ENCODE results near the gene USP31. TPM values are rescaled to one million over a fixed set of nuclear protein-coding genes. Genes with fewer than 3 reads are reported as not detected.

The USP31 gene
- total and polyA plus RNA-seq, 2 experiments from 2014 or later, result 5.1 to 7.1 TPM

DNA sequence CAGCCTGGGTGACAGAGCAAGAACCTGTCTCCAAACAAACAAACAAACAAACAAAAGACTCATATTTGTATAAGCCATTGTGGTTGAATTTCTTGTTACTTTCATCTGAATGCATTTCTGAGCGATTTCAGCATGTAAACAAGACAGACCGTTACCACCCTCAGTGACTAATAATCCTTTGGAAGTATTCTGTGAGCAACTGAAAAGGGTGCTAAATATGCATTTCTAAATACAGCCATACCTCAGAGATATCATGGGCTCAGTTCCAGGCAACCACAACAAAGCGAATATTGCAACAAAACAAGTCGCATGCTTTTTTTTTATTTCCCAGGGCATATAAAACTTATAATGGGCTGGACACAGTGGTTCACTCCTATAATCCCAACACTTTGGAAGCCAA, 109.0 kb downstream of the USP31 start:
- TF ChIP-seq CTCF (IDR thresholded peaks at IDR 0.05; ENCODE audit: low read depth, low read length), result no peak

DNA sequence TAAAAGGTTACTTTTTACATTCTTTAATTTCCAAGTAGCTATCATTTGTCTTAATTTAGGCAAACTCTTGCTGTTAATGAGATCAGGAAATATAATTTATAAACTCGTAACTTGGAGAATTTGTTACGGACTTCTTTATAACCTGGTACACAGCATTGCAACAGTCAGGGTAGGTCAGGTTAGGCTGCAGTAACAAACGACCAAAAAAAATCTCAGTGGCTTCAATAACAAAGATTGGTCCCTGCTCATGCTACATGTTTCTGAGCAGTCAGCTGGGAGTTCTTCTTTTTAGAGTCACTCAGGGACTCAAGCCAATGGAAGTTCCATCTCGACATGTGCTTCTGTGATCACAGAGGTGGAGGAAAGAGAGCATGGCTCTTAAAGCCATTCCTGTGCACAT, 110.1 kb downstream of the USP31 start:
- H3K4me3 ChIP-seq, result no peak overlapping the region
- no peak for DNase-seq (ENCODE audit: low read depth in 1 of 2, low spot score in 1 of 2)
- H3K4me1 ChIP-seq (ENCODE audit: low read depth), result no peaks in the 10 kb centered on the region
- no peaks in the 10 kb centered on the region for H3K9me3 ChIP-seq (ENCODE audit: low read depth)
- H3K27me3 ChIP-seq, result no peaks in the 10 kb centered on the region
- H3K36me3 ChIP-seq, result no peaks in the 10 kb centered on the region
- no peak overlapping the region for H3K27ac ChIP-seq
- TF ChIP-seq CTCF (IDR thresholded peaks at IDR 0.05; ENCODE audit: low read depth, low read length), result no peak

More for the DNA sequence above, 109.0 kb downstream of the USP31 start:
- Histone ChIP-seq H3K27me3 (no peaks in the 10 kb centered on the region), H3K4me1 (ENCODE audit: low read depth) (no peaks in the 10 kb centered on the region), H3K27ac (no peak overlapping the region), H3K9me3 (ENCODE audit: low read depth) (no peaks in the 10 kb centered on the region), H3K36me3 (no peaks in the 10 kb centered on the region), H3K4me3 (no peak overlapping the region)
- no peak for DNase-seq (ENCODE audit: low read depth in 1 of 2, low spot score in 1 of 2)

DNA sequence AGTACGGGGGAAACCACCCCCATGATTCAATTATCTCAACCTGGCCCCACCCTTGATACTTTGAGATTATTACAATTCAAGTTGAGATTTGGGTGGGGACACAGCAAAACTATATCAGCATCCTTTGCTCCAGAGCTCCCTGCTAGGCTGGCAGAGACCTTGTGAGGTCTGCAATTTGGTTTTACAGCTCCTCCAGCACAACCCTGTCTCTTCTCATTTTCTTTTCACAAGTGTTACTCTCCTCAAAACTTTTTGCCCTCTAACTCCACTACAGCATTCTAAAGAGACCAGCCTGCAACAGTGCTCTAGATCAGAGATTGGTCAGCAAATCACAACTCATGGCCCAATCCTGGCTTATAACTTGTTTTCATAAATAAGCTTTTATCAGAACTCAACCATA, 114.0 kb downstream of the USP31 start:
- TF ChIP-seq CTCF (IDR thresholded peaks at IDR 0.05; ENCODE audit: low read depth, low read length), result no peak
- no peak overlapping the region for H3K4me3 ChIP-seq
- no peak for DNase-seq (ENCODE audit: low read depth in 1 of 2, low spot score in 1 of 2)

GRCh38 chr16:23031508-23032098, 117.6 kb downstream of the USP31 start:
- no peak for TF ChIP-seq CTCF (IDR thresholded peaks at IDR 0.05; ENCODE audit: low read depth, low read length)
- DNase-seq (ENCODE audit: low read depth in 1 of 2, low spot score in 1 of 2), result peak in 1 of 2 donors; percentile 4
- no peak overlapping the region for H3K27ac ChIP-seq

More for the DNA sequence above, 114.0 kb downstream of the USP31 start:
- no peaks in the 10 kb centered on the region for H3K9me3 ChIP-seq (ENCODE audit: low read depth)
- no peaks in the 10 kb centered on the region for H3K4me1 ChIP-seq (ENCODE audit: low read depth)
- no peaks in the 10 kb centered on the region for H3K27me3 ChIP-seq
- H3K27ac ChIP-seq, result no peak overlapping the region
- no peaks in the 10 kb centered on the region for H3K36me3 ChIP-seq

DNA sequence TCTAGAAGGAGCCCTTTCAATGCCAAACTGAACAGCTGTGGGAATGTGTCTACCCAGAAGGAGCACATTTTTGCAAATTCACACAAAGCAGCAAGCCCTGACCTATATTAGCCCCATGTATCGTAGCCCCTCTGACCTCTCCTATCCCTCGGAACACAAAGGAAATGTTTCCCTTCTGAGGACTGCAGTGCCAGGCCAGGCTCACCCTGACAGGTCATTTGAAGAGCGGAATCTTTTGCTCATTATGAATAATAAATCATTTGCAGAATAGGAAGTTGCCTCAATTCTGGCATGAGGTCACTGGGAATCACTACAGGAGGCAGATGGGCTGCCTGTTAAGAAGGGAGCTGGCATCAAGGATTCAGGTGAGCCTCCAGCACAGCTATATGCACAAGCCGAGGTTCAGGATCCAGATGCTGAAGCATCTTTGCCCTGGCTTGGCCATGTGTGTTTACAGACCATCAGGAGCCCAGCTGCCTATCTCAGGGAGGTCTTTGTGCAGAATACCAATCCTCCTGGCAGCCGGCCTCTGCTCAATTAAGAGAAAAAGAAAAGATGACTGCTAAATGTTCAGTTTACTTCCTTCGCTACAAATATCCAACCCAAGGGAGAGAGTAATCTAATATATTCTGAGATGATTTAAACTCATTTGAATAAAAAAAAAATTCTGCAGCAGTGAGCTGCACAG, 119.4 kb downstream of the USP31 start:
- Histone ChIP-seq H3K27ac (no peak overlapping the region), H3K36me3 (no peaks in the 10 kb centered on the region), H3K4me1 (ENCODE audit: low read depth) (no peaks in the 10 kb centered on the region), H3K27me3 (no peaks in the 10 kb centered on the region), H3K9me3 (ENCODE audit: low read depth) (no peaks in the 10 kb centered on the region), H3K4me3 (no peak overlapping the region)
- no peak for DNase-seq (ENCODE audit: low read depth in 1 of 2, low spot score in 1 of 2)
- TF ChIP-seq CTCF (IDR thresholded peaks at IDR 0.05; ENCODE audit: low read depth, low read length), result no peak

More at GRCh38 chr16:23031508-23032098, 117.6 kb downstream of the USP31 start:
- Histone ChIP-seq H3K9me3 (ENCODE audit: low read depth) (no peaks in the 10 kb centered on the region), H3K36me3 (no peaks in the 10 kb centered on the region), H3K27me3 (no peaks in the 10 kb centered on the region), H3K4me1 (ENCODE audit: low read depth) (no peaks in the 10 kb centered on the region), H3K4me3 (no peak overlapping the region)

All from cardiac muscle cell (in vitro differentiated cells and primary cell).